Stimulated activated CD4-positive, alpha-beta T cell treated with anti-CD3 and anti-CD28 coated beads, Interleukin-2, amount 100 ng/mL, for 4 hours (primary cell): ENCODE measurements around the gene RFFL.
"Not testable (repeated sequence)": the region's sequence is repeated elsewhere in the genome, so short reads cannot be mapped to it uniquely, and the experiment has no call there.

Source experiments
- DNase-seq: peaks from one replicate; pipeline ENCODE4 v3.0.0-alpha.2; 2020; ENCODE audit warnings: low read depth

The RFFL gene

GRCh38 chr17:35006345-35006744 lies 57.2 kb downstream of the RFFL start:
- DNase-seq = no peak

- DNase-seq = no peak
These were observed 59.7 kb downstream of the RFFL start for GRCh38 chr17:35003778-35004177.

GRCh38 chr17:35002876-35003551 lies 60.5 kb downstream of the RFFL start:
- DNase-seq = no peak

GRCh38 chr17:35001549-35001948 lies 62.0 kb downstream of the RFFL start:
- no peak for DNase-seq

- DNase-seq = not testable (repeated sequence)
These were observed 62.5 kb downstream of the RFFL start for GRCh38 chr17:35000965-35001364.

GRCh38 chr17:34999456-34999855 lies 64.1 kb downstream of the RFFL start:
- no peak for DNase-seq

- peak; percentile 67 for DNase-seq
These were observed 65.3 kb downstream of the RFFL start for GRCh38 chr17:34998205-34998604.

- DNase-seq = no peak
These were observed 66.1 kb downstream of the RFFL start for GRCh38 chr17:34997355-34997862.

- no peak for DNase-seq
These were observed 66.9 kb downstream of the RFFL start for GRCh38 chr17:34996422-34997285.

GRCh38 chr17:34993031-34993430 lies 70.5 kb downstream of the RFFL start:
- no peak for DNase-seq

GRCh38 chr17:34991606-34992005 lies 71.9 kb downstream of the RFFL start:
- no peak for DNase-seq

- DNase-seq = no peak
These were observed 72.6 kb downstream of the RFFL start for GRCh38 chr17:34990921-34991365.

GRCh38 chr17:34989473-34989872 lies 74.0 kb downstream of the RFFL start:
- DNase-seq = no peak

- DNase-seq = no peak
These were observed 74.9 kb downstream of the RFFL start for GRCh38 chr17:34988644-34989043.

GRCh38 chr17:34987232-34987631 lies 76.3 kb downstream of the RFFL start:
- no peak for DNase-seq

GRCh38 chr17:34981538-34982241 lies 81.8 kb downstream of the RFFL start:
- no peak for DNase-seq

GRCh38 chr17:34980681-34981537 lies 82.6 kb downstream of the RFFL start:
- DNase-seq = peak; percentile 78

- DNase-seq = peak; percentile 94
These were observed 83.2 kb downstream of the RFFL start, which contains the start of gene LIG3 for GRCh38 chr17:34980353-34980680. Gene LIG3, plus strand, starts transcription at chr17:34980512. Its CDS starts 2,494 bp downstream, at chr17:34983006.

- DNase-seq = no peak
These were observed 83.7 kb downstream of the RFFL start for GRCh38 chr17:34979650-34980352.

- DNase-seq = no peak
These were observed 84.4 kb downstream of the RFFL start for GRCh38 chr17:34979153-34979552.
